Measurements from ENCODE around the gene YTHDF2. TPM values are rescaled to one million over a fixed set of nuclear protein-coding genes. Genes with fewer than 3 reads are reported as not detected.

The YTHDF2 gene
- total and polyA plus RNA-seq, 2 of the 13 experiments (the other 11 are each of a cell fraction or from before 2014, with no cell fraction given), result 48.4 to 59.6 TPM

- TF ChIP-seq ZNF646 (CRISPR knock-in tag; IDR thresholded peaks at IDR 0.05) (peak; percentile 76; the same call in 1 of the 2 replicates), BRD4 (CRISPR knock-in tag; IDR thresholded peaks at IDR 0.05) (no peak), SOX5 (CRISPR knock-in tag; IDR thresholded peaks at IDR 0.05; ENCODE audit: borderline replicate concordance) (no peak), PLRG1 (conservative IDR thresholded peaks at IDR 0.05) (no peak), MZF1 (CRISPR knock-in tag; IDR thresholded peaks at IDR 0.05; ENCODE audit: borderline replicate concordance) (no peak), CBX5 (CRISPR knock-in tag; IDR thresholded peaks at IDR 0.05; ENCODE audit: borderline replicate concordance) (no peak), FOXA1 (IDR thresholded peaks at IDR 0.05) (no peak), FOXA1 (CRISPR knock-in tag; IDR thresholded peaks at IDR 0.05) (peak; percentile 53; the same call in 1 of the 2 replicates), YEATS2 (CRISPR knock-in tag; IDR thresholded peaks at IDR 0.05; ENCODE audit: borderline replicate concordance) (no peak), ETV5 (CRISPR knock-in tag; IDR thresholded peaks at IDR 0.05; ENCODE audit: borderline replicate concordance) (peak; percentile 34; the same call in 1 of the 2 replicates), MTF2 (CRISPR knock-in tag; IDR thresholded peaks at IDR 0.05; ENCODE audit: borderline replicate concordance) (0 out of 2 replicates have a peak, but pooled peaks have one; percentile 34)
- TF ChIP-seq, protein P1, sequence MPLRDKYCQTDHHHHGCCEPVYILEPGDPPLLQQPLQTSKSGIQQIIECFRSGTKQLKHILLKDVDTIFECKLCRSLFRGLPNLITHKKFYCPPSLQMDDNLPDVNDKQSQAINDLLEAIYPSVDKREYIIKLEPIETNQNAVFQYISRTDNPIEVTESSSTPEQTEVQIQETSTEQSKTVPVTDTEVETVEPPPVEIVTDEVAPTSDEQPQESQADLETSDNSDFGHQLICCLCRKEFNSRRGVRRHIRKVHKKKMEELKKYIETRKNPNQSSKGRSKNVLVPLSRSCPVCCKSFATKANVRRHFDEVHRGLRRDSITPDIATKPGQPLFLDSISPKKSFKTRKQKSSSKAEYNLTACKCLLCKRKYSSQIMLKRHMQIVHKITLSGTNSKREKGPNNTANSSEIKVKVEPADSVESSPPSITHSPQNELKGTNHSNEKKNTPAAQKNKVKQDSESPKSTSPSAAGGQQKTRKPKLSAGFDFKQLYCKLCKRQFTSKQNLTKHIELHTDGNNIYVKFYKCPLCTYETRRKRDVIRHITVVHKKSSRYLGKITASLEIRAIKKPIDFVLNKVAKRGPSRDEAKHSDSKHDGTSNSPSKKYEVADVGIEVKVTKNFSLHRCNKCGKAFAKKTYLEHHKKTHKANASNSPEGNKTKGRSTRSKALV (CRISPR knock-in tag; IDR thresholded peaks at IDR 0.05), result peak; percentile 56; the same call in 1 of the 2 replicates
- TF ChIP-seq, protein P2, sequence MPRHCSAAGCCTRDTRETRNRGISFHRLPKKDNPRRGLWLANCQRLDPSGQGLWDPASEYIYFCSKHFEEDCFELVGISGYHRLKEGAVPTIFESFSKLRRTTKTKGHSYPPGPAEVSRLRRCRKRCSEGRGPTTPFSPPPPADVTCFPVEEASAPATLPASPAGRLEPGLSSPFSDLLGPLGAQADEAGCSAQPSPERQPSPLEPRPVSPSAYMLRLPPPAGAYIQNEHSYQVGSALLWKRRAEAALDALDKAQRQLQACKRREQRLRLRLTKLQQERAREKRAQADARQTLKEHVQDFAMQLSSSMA (CRISPR knock-in tag; IDR thresholded peaks at IDR 0.05), result no peak
- TF ChIP-seq, protein P3, sequence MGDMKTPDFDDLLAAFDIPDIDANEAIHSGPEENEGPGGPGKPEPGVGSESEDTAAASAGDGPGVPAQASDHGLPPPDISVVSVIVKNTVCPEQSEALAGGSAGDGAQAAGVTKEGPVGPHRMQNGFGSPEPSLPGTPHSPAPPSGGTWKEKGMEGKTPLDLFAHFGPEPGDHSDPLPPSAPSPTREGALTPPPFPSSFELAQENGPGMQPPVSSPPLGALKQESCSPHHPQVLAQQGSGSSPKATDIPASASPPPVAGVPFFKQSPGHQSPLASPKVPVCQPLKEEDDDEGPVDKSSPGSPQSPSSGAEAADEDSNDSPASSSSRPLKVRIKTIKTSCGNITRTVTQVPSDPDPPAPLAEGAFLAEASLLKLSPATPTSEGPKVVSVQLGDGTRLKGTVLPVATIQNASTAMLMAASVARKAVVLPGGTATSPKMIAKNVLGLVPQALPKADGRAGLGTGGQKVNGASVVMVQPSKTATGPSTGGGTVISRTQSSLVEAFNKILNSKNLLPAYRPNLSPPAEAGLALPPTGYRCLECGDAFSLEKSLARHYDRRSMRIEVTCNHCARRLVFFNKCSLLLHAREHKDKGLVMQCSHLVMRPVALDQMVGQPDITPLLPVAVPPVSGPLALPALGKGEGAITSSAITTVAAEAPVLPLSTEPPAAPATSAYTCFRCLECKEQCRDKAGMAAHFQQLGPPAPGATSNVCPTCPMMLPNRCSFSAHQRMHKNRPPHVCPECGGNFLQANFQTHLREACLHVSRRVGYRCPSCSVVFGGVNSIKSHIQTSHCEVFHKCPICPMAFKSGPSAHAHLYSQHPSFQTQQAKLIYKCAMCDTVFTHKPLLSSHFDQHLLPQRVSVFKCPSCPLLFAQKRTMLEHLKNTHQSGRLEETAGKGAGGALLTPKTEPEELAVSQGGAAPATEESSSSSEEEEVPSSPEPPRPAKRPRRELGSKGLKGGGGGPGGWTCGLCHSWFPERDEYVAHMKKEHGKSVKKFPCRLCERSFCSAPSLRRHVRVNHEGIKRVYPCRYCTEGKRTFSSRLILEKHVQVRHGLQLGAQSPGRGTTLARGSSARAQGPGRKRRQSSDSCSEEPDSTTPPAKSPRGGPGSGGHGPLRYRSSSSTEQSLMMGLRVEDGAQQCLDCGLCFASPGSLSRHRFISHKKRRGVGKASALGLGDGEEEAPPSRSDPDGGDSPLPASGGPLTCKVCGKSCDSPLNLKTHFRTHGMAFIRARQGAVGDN (CRISPR knock-in tag; IDR thresholded peaks at IDR 0.05), result peak; percentile 42
Measured at GRCh38 chr1:28812669-28813468, 76.1 kb downstream of the YTHDF2 start (continued).

Measured in HepG2 (cell line).